ENCODE measurements around the gene LPP. TPM values are rescaled to one million over a fixed set of nuclear protein-coding genes. Genes with fewer than 3 reads are reported as not detected.

LPP gene
- total and polyA plus RNA-seq, 10 of the 15 experiments (the other 5 are each of a cell fraction or from before 2014, with no cell fraction given), result under 0.01 to 0.62 (median 0.03) TPM

- TF ChIP-seq ZNF592 (IDR thresholded peaks at IDR 0.05) (no peak), EGR1 (IDR thresholded peaks at IDR 0.05; ENCODE audit: borderline replicate concordance in 1 of 2, low read depth in 2 of 2, low read length in 2 of 2) (no peak), KDM1A (IDR thresholded peaks at IDR 0.05; ENCODE audit: borderline replicate concordance) (no peak)
Observed at GRCh38 chr3:188146219-188146618, 7.7 kb upstream of the LPP start (continued).

- no peaks in the 10 kb centered on the region for H3K79me2 ChIP-seq (ENCODE audit: control insufficient read depth, insufficient read depth, low read length)
- H4K20me1 ChIP-seq (ENCODE audit: control insufficient read depth, insufficient read depth), result no peaks in the 10 kb centered on the region
- ChIA-PET RAD21 (ENCODE audit: unreplicated experiment) (no interaction called here), POLR2A (no interaction called here), CTCF (no interaction called here), SMC1A (ENCODE audit: uncharacterized antibody, unreplicated experiment) (no interaction called here)
- intact Hi-C loops (cut with micrococcal nuclease; ENCODE audit: unreplicated experiment), result no loop called here
- H3K27ac ChIP-seq (ENCODE audit: control insufficient read depth, insufficient read depth), result no peak overlapping the region
- DNase-seq (ENCODE audit: low read depth, low spot score) (no peak), ATAC-seq (no peak), FAIRE-seq (no peak)
- BruUV-seq (replicated peaks), result no TSS peak
- H3K4me1 ChIP-seq (ENCODE audit: control insufficient read depth, insufficient read depth, low read length), result no peaks in the 10 kb centered on the region
- no peak overlapping the region for H3K4me3 ChIP-seq
- peaks cover 0 to under 1% of the 10 kb centered on the region in 2 experiments; a peak in 1 of 4 replicates for H3K27me3 ChIP-seq (replicated peaks in 1 of 2; ENCODE audit: control insufficient read depth in 2 of 2, insufficient read depth in 2 of 2, low read length in 1 of 2)
- in situ Hi-C loops (cut with MboI), result no loop called here
- H3K9ac ChIP-seq (ENCODE audit: control insufficient read depth, insufficient read depth, low read length), result no peak overlapping the region
- H3K36me3 ChIP-seq (ENCODE audit: control insufficient read depth in 2 of 2, insufficient read depth in 2 of 2, low read length in 1 of 2), result no peaks in the 10 kb centered on the region
- 28% methylated on average over 3 of the region's 3 CpGs for WGBS (ENCODE audit: insufficient coverage, insufficient replicate concordance, low lambda C conversion rate, missing lambda C conversion rate)
- H3K4me2 ChIP-seq (ENCODE audit: control insufficient read depth, insufficient read depth), result no peak overlapping the region
- H3K9me3 ChIP-seq (replicated peaks; ENCODE audit: control insufficient read depth, insufficient read depth, low read length), result no peaks in the 10 kb centered on the region; the same call in 2 of the 3 replicates
- no peak overlapping the region for H2AFZ ChIP-seq (ENCODE audit: control insufficient read depth, low read depth, low read length)
- no peak for TF ChIP-seq E2F8 (IDR thresholded peaks at IDR 0.05; ENCODE audit: low read depth, partially characterized antibody)
- no peak for TF ChIP-seq SMAD5 (IDR thresholded peaks at IDR 0.05; ENCODE audit: low read depth)
- TF ChIP-seq HCFC1 (IDR thresholded peaks at IDR 0.05; ENCODE audit: low read length), result no peak
- TF ChIP-seq SMC3 (IDR thresholded peaks at IDR 0.05; ENCODE audit: borderline replicate concordance, low read length), result no peak
- no peak for TF ChIP-seq FOXM1 (IDR thresholded peaks at IDR 0.05; ENCODE audit: low read depth, low read length)
- no peak for TF ChIP-seq HDGF (IDR thresholded peaks at IDR 0.05)
- TF ChIP-seq USF2 (IDR thresholded peaks at IDR 0.05; ENCODE audit: borderline replicate concordance, low read depth, low read length), result no peak
- TF ChIP-seq FOXK2 (IDR thresholded peaks at IDR 0.05), result no peak
- TF ChIP-seq TCF12 (IDR thresholded peaks at IDR 0.05; ENCODE audit: low read depth, low read length), result no peak
- no peak for TF ChIP-seq PAX5 (IDR thresholded peaks at IDR 0.05; ENCODE audit: borderline replicate concordance, low read depth, low read length)
- TF ChIP-seq EP300 (IDR thresholded peaks at IDR 0.05; ENCODE audit: borderline replicate concordance in 1 of 2, control insufficient read depth in 1 of 2, low read depth in 2 of 2, low read length in 2 of 2), result no peak
- no peak for TF ChIP-seq NR2C2 (IDR thresholded peaks at IDR 0.05; ENCODE audit: borderline replicate concordance, control insufficient read depth, insufficient read length, low read depth)
- TF ChIP-seq WRNIP1 (IDR thresholded peaks at IDR 0.05; ENCODE audit: borderline replicate concordance, low read depth, low read length), result no peak
Observed at GRCh38 chr3:188147782-188148181, 6.2 kb upstream of the LPP start.

Data from GM12878 (cell line).